ENCODE results near the gene PCDHGA8.

The PCDHGA8 gene

DNA sequence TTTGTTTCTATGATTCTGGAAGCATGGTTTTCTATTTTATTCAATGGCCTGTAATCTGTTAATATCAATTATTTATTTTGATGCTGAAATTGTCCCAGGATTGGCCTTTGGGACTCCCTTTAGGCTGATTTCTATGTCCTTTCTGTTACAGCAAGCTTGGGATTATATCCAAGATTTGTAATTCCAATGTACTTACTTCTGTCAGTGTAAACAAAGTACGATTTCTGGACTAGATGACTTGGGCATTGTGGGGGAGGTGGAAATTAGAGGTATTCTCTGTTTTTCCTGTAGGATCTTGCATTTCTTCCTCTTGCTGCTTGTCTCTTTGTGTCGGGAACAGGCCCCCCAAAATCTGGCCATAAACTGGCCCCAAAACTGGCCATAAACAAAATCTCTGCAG is 41.6 kb downstream of the PCDHGA8 start:
- H3K4me3 ChIP-seq (ENCODE audit: low read depth in 1 of 2, low read length in 2 of 2): no peak overlapping the region
- no peaks in the 10 kb centered on the region for H3K36me3 ChIP-seq (ENCODE audit: control insufficient read depth in 1 of 2, insufficient read depth in 2 of 2, low read length in 2 of 2)
- H3K9me3 ChIP-seq (ENCODE audit: control insufficient read depth in 1 of 2, low read length in 2 of 2): peaks cover 21 to 29% of the 10 kb centered on the region in 2 donors
- no peaks in the 10 kb centered on the region for H3K27me3 ChIP-seq (ENCODE audit: control insufficient read depth in 1 of 2, insufficient read depth in 2 of 2, low read length in 2 of 2)
- no peak overlapping the region for H3K27ac ChIP-seq (ENCODE audit: low read depth, low read length)
- H3K9ac ChIP-seq (ENCODE audit: low read depth in 1 of 2, low read length in 2 of 2): no peak overlapping the region
- H3K4me1 ChIP-seq (ENCODE audit: control insufficient read depth in 1 of 2, insufficient read depth in 2 of 2, low read length in 2 of 2): no peaks in the 10 kb centered on the region

DNA sequence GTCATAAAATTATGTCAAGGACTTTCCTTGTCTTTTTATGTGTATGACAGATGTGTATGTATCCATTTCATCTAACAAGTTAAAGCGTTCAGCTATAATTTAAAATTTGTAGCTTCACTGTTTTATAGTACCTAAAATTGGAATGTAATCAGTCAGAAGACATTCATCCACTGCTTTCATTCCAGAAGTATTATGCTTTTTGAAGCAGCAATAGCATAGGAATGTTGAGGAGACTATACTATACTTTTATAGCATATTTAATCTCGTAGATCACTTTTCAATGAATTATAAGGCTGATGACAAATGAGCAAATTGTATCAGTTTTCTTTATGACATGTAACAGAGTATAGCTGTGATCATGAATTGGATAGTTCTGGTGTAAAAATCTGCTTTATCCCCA is 44.8 kb downstream of the PCDHGA8 start:
- H3K27ac ChIP-seq (ENCODE audit: low read depth, low read length): no peak overlapping the region
- no peak overlapping the region for H3K9ac ChIP-seq (ENCODE audit: low read depth in 1 of 2, low read length in 2 of 2)
- no peaks in the 10 kb centered on the region for H3K36me3 ChIP-seq (ENCODE audit: control insufficient read depth in 1 of 2, insufficient read depth in 2 of 2, low read length in 2 of 2)
- H3K9me3 ChIP-seq (ENCODE audit: control insufficient read depth in 1 of 2, low read length in 2 of 2): peaks cover 13 to 25% of the 10 kb centered on the region in 2 donors
- H3K4me3 ChIP-seq (ENCODE audit: low read depth in 1 of 2, low read length in 2 of 2): no peak overlapping the region
- H3K4me1 ChIP-seq (ENCODE audit: control insufficient read depth in 1 of 2, insufficient read depth in 2 of 2, low read length in 2 of 2): no peaks in the 10 kb centered on the region
- H3K27me3 ChIP-seq (ENCODE audit: control insufficient read depth in 1 of 2, insufficient read depth in 2 of 2, low read length in 2 of 2): no peaks in the 10 kb centered on the region

DNA sequence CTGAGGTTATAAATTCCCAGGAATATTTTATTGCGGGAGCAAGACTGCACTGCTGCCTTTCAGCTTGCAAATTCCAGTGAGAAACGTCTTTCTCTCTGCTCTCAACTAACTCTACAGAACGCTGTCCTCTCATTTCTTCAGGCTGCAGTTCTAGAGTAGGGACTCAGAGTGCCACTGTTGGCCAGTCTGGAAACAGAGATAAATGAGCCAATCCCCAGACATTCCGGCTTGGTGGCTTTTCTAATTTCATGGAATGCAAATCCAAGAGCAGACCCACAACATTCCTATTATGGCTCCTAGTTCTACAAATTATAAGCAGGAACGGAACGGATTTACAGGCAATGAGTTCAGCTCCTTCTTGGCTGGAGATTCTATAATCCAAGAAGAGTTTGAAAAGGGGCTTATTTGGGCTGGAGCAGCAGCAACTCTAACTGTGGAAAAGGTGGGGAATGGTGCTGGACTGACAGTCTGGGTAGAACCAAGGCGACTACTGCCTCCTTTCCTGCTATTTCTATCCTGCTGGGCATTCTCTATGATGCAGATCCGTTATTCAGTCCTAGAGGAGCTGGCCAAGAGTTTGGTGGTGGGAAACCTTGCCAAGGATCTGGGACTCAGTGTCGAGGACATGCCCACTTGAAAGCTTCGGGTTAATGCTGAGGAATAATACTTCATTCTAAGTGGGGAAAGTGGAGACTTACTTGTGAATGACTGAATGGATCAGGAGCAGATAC is 47.1 kb downstream of the PCDHGA8 start:
- Histone ChIP-seq H3K9ac (ENCODE audit: low read depth in 1 of 2, low read length in 2 of 2) (no peak overlapping the region), H3K9me3 (ENCODE audit: control insufficient read depth in 1 of 2, low read length in 2 of 2) (peaks cover 9 to 17% of the 10 kb centered on the region in 2 donors)

DNA sequence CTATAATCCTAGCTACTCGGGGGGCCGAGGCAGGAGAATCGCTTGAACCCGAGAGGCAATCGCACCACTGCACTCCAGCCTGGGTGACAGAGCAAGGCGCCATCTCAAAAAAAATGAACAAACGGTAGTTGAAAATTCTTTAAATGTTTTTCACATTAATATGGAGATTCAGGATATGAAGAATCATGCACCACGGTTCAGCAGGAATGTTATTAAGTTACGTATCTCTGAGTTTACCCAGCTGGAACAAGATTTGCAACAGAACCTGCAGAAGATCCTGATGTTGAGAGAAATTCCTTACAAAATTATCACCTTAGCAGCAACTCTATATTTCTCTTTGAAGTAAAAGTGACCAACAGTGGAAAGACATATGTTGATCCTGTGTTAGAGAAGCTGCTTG is 47.9 kb downstream of the PCDHGA8 start:
- Histone ChIP-seq H3K4me3 (ENCODE audit: low read depth in 1 of 2, low read length in 2 of 2) (no peak overlapping the region), H3K36me3 (ENCODE audit: control insufficient read depth in 1 of 2, insufficient read depth in 2 of 2, low read length in 2 of 2) (no peaks in the 10 kb centered on the region), H3K4me1 (ENCODE audit: control insufficient read depth in 1 of 2, insufficient read depth in 2 of 2, low read length in 2 of 2) (no peaks in the 10 kb centered on the region), H3K9me3 (ENCODE audit: control insufficient read depth in 1 of 2, low read length in 2 of 2) (peaks cover 9 to 17% of the 10 kb centered on the region in 2 donors), H3K27ac (ENCODE audit: low read depth, low read length) (no peak overlapping the region), H3K27me3 (ENCODE audit: control insufficient read depth in 1 of 2, insufficient read depth in 2 of 2, low read length in 2 of 2) (no peaks in the 10 kb centered on the region), H3K9ac (ENCODE audit: low read depth in 1 of 2, low read length in 2 of 2) (no peak overlapping the region)

More for the DNA sequence above, 47.1 kb downstream of the PCDHGA8 start:
- Histone ChIP-seq H3K4me1 (ENCODE audit: control insufficient read depth in 1 of 2, insufficient read depth in 2 of 2, low read length in 2 of 2) (no peaks in the 10 kb centered on the region), H3K4me3 (ENCODE audit: low read depth in 1 of 2, low read length in 2 of 2) (no peak overlapping the region), H3K27ac (ENCODE audit: low read depth, low read length) (no peak overlapping the region), H3K36me3 (ENCODE audit: control insufficient read depth in 1 of 2, insufficient read depth in 2 of 2, low read length in 2 of 2) (no peaks in the 10 kb centered on the region), H3K27me3 (ENCODE audit: control insufficient read depth in 1 of 2, insufficient read depth in 2 of 2, low read length in 2 of 2) (no peaks in the 10 kb centered on the region)

DNA sequence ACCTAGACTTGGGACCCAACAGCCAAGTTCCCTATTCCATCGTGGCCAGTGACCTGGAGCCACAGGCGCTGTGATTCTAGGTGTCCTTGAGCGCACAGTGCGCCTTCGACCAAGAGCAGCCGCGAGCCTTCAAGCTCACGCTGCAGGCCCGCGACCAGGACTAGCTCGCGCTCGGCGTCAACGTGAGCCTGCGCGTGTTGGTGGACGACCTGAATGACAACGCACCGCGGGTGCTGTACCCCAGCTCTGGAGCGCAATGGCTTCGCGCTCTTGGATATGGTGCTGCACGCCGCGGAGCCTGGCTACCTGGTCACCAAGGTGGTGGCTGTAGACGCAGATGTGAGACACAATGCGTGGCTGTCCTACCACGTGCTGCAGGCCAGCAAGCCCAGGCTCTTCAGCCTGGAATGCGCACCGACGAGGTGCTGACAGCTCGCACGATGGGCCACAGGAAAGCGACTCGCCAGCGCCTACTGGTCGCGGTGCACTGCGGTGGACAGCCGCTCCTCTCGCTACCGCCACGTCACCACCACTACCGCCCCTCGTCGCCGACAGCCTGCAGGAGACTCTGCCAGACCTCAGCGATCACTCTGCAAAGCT is 49.2 kb downstream of the PCDHGA8 start:
- Histone ChIP-seq H3K27ac (ENCODE audit: low read depth, low read length) (no peak overlapping the region), H3K4me3 (ENCODE audit: low read depth in 1 of 2, low read length in 2 of 2) (no peak overlapping the region), H3K9ac (ENCODE audit: low read depth in 1 of 2, low read length in 2 of 2) (no peak overlapping the region), H3K36me3 (ENCODE audit: control insufficient read depth in 1 of 2, insufficient read depth in 2 of 2, low read length in 2 of 2) (no peaks in the 10 kb centered on the region), H3K27me3 (ENCODE audit: control insufficient read depth in 1 of 2, insufficient read depth in 2 of 2, low read length in 2 of 2) (no peaks in the 10 kb centered on the region), H3K4me1 (ENCODE audit: control insufficient read depth in 1 of 2, insufficient read depth in 2 of 2, low read length in 2 of 2) (no peaks in the 10 kb centered on the region), H3K9me3 (ENCODE audit: control insufficient read depth in 1 of 2, low read length in 2 of 2) (peaks cover 9 to 17% of the 10 kb centered on the region in 2 donors)
